Limb (tissue), 2 donors: Measurements from ENCODE around the gene MYL10.
A peak's percentile ranks its signal among the peaks of the same experiment; 100 is the strongest.
"Not testable (repeated sequence)": the region's sequence is repeated elsewhere in the genome, so short reads cannot be mapped to it uniquely, and the experiment has no call there.

Experiments
- DNase-seq, 2 donors: peaks; one replicate each; pipeline ENCODE4 v3.0.0-alpha.2; 2016; ENCODE audit errors: extremely low spot score in 2 of 2

MYL10 gene

GRCh38 chr7:101651112-101651511 lies 22.0 kb upstream of the MYL10 start:
- no peak for DNase-seq

GRCh38 chr7:101650579-101651081 lies 21.5 kb upstream of the MYL10 start:
- peak in 1 of 2 donors; percentile 7 for DNase-seq

- DNase-seq = not testable (repeated sequence)
Observed at GRCh38 chr7:101647876-101648275, 18.8 kb upstream of the MYL10 start.

GRCh38 chr7:101645951-101646350 lies 16.9 kb upstream of the MYL10 start:
- no peak for DNase-seq

GRCh38 chr7:101644879-101645278 lies 15.8 kb upstream of the MYL10 start:
- DNase-seq = no peak

GRCh38 chr7:101639127-101639526 lies 10.0 kb upstream of the MYL10 start:
- DNase-seq = not testable (repeated sequence)

GRCh38 chr7:101636822-101637623 lies 7.9 kb upstream of the MYL10 start:
- DNase-seq = no peak

- no peak for DNase-seq
Observed at GRCh38 chr7:101635484-101635883, 6.4 kb upstream of the MYL10 start.

- DNase-seq = no peak
Observed at GRCh38 chr7:101634196-101634717, 5.2 kb upstream of the MYL10 start.

GRCh38 chr7:101633511-101633910 lies 4.4 kb upstream of the MYL10 start:
- DNase-seq = no peak

- DNase-seq = no peak
Observed at GRCh38 chr7:101632641-101633040, 3.5 kb upstream of the MYL10 start.

GRCh38 chr7:101631224-101631714 lies 2.2 kb upstream of the MYL10 start:
- DNase-seq = no peak

GRCh38 chr7:101630591-101630990 lies 1.5 kb upstream of the MYL10 start:
- DNase-seq = no peak

GRCh38 chr7:101628522-101628921 lies 574 bp downstream of the MYL10 start:
- peak in 1 of 2 donors; percentile 60 for DNase-seq

- no peak for DNase-seq
Observed at GRCh38 chr7:101626758-101627157, 2.3 kb downstream of the MYL10 start.

- no peak for DNase-seq
Observed at GRCh38 chr7:101626069-101626671, 2.9 kb downstream of the MYL10 start.

GRCh38 chr7:101625031-101625791 lies 3.9 kb downstream of the MYL10 start:
- DNase-seq = no peak

GRCh38 chr7:101624246-101625001 lies 4.7 kb downstream of the MYL10 start:
- no peak for DNase-seq

- no peak for DNase-seq
Observed at GRCh38 chr7:101622609-101623173, 6.4 kb downstream of the MYL10 start.

GRCh38 chr7:101620991-101621390 lies 8.1 kb downstream of the MYL10 start:
- DNase-seq = no peak

- DNase-seq = no peak
Observed at GRCh38 chr7:101620395-101620794, 8.7 kb downstream of the MYL10 start.
